Measurements from ENCODE around the gene BCL11B.

The BCL11B gene

DNA sequence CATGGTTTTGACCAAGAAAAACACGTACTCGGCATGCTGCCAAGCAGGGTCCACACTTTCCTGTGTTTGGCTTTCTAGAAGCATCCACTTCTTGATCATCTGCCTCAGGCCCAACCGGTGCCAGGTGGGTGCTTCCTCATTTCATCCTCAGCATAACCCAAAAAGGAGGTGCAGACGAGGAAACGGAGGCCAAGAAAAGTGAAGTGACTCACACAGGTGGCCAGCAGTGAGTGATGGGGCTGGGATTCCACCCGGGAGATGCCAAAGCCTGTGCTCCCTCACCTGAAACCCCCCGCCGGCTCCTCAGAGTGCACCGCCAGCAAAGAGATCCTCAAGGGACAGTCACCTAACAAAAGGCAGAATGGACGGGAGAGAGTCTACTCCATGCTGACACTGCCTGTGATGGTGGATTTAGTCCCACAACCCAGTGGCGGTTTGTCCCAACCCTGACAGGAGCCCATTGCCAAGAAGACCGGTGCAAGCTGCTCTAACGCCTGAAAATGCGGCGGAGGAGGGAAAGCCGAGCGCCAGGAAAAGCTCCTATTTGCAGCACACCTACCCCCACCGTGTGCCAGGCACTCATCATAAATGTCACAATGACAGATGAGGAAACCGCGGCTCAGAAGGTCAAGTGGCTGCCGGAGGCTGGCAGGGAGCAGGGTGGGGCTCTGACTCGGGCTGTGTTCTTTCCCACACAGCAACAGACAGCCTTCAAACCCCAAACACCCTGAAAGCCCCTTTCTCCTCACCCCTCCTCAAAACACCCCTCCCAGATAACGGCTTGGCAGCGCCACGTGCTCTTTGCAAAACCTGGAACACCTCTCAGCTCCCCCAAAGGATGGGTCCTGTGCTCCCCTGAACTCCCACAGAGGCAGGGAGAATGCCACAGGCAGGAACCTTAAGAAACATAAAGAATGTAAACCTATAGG is 18.8 kb downstream of the BCL11B start:
- DNase-seq, result no peak

- DNase-seq, result no peak
These were observed 19.5 kb downstream of the BCL11B start for GRCh38 chr14:99252443-99252939.

DNA sequence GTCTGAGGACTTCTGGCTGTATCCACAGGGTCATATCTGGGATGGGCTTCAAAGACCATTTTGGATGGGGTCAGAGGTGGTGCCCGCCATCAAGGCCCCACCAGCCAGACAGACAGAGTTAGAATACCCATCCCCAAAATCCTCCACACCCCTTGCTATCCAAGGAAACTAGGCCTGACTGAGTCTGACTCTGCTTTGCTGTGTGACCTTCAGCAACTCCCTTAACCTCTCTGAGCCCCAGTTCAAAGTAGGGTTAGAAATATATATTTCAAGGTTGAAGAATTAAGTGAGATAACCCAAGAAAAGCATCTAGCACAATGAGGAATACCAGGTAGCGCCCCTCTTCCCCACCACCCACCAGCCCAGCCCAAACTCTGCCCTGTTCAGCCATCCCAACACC is 20.3 kb downstream of the BCL11B start:
- no peak for DNase-seq

- DNase-seq, result no peak
These were observed 21.3 kb downstream of the BCL11B start for GRCh38 chr14:99250636-99251208.

GRCh38 chr14:99249389-99249788 is 22.6 kb downstream of the BCL11B start:
- DNase-seq, result no peak

DNA sequence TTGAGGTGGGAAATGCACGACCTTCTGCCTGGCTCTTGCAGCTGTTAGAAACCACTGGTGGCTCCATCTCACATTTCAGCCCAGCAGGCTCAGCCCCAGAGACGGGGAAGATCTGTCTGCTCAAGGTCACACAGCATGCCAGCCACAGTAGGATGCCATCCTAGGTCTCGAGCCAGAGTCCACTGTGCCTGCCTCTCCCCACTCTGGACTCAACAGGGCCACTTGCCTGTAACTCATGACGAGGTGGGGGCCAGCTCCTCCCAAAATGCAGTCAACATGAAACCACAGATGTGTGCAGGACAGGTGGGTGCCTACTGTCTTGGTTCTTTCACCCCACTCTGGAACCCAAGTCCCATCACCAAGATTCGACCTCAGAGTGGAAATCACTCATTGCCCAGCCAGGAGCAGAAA is 23.2 kb downstream of the BCL11B start:
- DNase-seq, result no peak

DNA sequence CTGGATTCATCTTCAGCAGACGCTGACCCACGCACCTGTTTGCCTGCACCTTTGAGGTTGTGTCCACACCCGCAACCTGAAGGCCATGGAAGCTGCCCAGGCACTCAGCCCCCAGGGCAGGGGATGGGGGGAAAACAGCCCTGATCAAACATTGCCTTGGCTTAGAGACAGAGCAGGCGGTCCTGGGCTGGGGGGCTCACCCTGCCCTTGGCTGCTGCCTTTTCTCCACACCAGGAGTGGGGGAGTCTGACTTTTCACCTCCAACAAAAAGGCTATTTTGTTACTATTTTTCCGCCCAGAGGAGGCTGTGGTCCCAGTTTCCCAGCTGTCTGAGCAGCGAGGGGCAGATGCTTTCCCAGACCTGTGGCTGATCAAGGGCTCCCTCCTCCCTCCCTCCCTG is 24.2 kb downstream of the BCL11B start:
- no peak for DNase-seq

- DNase-seq, result no peak
These were observed 24.8 kb downstream of the BCL11B start for GRCh38 chr14:99247101-99247729.

DNA sequence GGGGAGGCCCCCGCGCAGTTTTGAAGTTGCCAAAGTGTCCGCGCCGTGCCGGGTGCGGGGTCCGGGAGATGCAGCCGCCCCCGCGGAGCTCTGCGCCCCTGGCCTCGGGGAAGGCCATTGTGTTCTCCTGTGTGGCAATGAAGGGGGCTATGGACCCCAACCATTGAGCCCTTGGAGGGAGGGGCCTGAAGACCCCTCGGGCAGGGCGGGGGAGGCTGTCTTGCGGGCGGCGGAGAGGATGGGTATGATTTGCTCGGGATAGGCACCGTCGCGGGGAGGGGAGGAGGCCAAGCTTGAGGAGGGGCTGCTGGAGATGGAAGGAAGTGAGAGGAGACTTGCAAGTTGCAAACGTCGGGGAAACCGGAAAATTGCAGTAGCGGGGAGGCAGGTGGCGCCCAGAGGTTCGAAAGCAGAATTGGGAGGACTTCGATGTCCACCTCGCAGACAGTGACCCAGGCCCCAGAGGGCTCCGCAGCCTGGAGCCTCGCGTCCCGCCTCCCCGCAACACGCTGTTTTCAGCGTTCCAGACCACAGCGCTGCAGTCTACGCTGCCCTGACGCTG is 25.4 kb downstream of the BCL11B start:
- DNase-seq, result no peak

DNA sequence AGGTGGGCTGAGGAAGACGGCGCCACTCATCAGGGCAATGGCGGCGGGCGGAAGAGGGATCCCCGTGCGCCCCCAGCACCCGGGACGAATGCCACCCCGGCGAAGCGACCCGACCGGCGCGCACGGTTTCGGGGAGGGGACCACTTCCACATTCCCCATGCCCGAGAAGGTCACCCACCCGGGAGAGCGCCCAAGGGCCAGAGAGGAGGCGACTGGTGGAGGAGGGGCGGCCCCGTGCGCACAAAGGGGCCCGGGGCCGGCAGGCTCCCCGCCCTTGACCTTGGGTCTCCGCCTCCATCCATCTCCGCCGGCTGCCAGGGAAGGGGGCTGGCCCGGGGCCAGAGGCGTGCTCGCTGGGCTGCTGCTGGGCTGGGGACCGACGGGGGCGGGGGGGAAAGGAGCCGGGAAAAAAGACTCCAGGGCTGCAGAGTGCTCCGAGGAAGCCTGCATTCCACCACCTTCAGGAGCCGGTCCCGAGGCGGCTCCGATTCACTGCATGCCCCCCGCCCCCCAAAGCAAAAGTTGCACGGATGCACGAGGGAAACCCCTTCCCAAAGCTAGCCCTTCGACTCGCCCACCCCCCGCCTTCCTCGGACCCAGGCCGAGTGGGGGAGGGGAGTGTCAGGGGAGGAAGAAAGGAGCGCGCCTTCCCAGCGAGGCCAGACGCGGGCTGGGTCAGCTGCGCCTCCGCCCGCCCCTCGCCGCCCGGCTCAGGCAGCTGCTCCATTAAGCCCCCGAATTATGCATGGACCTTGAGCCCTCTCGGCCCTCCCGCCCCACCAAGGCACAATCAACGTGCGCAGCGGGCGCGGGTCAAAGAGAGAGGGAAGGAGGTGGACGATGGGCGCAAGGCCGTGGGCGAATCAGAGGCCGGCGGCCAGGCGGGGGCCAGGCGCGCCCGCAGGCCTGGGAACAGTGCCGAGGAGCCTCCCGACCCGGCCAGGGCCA is 26.2 kb downstream of the BCL11B start:
- no peak for DNase-seq

DNA sequence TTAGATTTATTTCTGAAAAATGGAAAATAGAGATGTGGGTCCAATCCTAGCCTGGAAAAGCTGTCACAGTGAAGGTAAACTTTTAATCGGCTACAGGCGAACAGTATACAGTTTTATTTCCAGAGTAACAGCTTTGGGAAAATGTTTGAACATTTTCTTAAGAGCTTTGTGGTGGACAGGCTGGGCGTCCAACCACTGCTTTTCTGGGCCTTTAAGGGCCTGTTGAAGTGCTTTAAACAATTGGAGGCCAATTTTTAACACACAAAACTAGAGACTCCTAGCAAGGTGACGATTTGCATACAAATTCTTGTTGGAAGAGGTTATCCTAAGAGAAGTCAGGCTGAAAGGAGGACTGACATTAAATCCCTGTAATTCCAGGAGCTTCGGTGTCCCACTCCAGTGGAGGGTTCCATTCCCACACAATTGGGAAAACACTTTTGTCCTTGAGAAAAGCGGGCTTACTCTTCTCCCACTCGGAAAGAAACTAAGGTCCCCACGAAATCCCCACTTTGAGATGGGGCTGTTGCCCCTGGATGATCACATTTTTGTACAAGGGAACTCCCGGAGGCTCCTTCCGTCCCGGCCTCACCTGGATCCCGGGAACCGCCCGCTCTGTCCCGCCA is 26.9 kb downstream of the BCL11B start:
- no peak for DNase-seq

- DNase-seq, result no peak
These were observed 27.6 kb downstream of the BCL11B start for GRCh38 chr14:99244367-99244901.

DNA sequence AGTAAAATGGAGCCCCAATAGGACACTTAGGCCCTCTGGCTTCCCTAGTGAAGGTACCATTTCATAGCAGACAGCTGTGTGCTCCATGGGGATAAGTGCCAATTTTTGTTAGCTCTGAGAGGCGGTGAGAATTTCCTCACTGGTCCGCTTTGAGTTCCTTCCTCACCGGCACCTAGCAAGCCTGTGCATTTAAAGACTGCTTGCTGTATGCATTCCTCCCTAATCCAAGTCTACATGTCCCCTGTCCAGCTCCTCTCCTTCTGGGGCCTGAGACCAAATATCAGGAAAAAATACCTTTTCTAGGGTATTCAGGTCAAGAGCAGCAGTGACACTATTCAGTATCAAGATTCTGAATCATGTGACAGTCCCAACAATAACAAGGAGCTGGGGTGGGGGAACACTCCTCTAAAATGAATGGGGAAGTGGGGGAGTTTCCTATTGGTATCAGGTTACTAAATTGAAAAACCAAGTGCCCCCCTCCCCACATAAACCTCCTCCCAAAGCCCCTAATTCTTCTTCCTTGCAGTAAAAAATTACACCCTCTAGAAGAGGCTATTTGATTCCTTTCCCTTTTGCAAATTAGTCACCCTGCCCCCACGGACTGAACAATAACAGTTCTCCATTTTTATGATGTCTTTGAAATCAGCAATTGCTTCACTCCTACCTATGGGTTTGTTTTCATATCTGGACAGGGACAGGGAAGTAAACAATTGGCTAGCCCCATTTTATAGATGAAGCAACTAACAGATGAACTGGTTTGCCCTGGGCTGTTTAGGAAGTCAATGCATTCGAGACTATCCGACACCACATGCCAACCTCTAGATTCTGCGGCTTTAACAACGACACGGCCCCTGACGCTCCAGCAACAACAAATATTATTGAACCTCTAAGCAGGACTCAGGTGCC is 28.9 kb downstream of the BCL11B start:
- DNase-seq, result no peak

- no peak for DNase-seq
These were observed 29.8 kb downstream of the BCL11B start for GRCh38 chr14:99242238-99242637.

- no peak for DNase-seq
These were observed 30.5 kb downstream of the BCL11B start for GRCh38 chr14:99241325-99242010.

DNA sequence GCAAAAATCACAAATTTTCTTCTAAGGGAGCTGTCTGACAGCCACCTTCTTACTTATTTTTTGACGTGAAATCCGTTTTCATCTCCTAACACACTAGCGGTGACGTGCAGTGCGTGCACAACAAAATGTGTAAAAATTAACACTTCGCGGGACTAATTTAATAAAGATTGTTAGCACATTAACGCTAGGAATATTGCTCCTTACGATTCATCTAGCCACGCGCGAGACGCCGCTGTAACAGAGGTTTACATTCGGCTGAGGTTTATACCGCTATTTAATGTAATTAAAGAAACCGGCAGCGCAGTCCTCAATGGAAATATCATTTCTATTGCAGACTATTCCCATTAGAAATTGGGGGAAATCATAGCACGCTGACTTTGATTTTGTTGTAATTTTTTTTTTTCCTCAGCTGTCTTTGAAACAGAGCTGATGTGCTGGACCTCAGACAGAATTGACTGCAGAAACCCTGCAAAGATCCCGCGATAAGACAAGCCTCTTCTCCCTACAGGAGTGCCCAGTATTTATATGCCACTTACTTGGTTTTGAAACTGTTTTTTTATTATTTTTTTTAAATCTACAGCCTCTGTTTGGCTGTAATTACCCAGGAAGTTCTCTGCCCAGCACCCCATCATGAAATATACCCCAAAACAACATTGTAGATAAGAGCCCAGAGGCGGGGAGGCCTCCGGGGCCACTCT is 31.2 kb downstream of the BCL11B start:
- DNase-seq, result no peak

DNA sequence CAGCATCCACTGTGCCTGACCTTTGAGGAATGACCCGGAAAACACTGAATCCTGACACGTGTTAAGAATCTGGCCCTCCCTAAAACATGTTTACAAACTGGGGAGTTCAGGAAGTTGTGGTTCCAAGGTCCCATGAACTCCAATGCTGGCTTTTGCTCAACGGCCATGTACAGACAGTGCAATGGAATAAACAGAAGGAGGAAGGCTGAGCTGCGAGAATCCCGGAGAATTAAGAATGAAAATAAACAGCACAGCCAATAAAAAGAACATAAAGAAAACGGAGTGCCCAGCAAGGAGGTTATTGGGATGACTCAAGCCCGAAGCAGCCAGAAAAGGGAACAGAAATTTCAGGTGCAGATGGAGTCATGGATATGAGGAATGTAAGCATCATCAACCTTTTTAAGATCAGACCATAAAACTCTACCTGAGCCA is 32.3 kb downstream of the BCL11B start:
- DNase-seq, result no peak

- DNase-seq, result no peak
These were observed 33.8 kb downstream of the BCL11B start for GRCh38 chr14:99238216-99238615.

DNA sequence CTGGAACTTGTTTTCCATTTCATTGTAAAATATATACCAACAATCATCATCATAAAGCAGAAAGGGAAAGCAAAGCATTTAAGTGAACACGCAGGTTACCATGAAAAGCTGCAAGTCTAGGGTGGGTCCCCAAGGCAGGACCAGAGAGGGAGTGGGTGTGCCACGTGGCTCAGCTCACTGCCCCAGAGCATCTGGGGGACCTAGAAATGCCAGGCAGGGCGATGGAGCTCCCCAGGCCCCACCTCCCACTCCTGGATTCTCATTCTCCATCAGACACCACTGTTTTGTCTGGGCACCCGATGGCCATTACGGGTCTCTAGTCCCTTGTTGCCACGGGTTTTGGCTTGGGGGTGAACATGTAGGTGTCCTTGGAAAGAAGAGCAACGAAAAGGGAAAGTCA is 34.7 kb downstream of the BCL11B start:
- DNase-seq, result no peak

Data from DMS79 (cell line).